ENCODE results near the gene CNOT4.
"Not testable (repeated sequence)": the region's sequence is repeated elsewhere in the genome, so short reads cannot be mapped to it uniquely, and the experiment has no call there.

The CNOT4 gene

DNA sequence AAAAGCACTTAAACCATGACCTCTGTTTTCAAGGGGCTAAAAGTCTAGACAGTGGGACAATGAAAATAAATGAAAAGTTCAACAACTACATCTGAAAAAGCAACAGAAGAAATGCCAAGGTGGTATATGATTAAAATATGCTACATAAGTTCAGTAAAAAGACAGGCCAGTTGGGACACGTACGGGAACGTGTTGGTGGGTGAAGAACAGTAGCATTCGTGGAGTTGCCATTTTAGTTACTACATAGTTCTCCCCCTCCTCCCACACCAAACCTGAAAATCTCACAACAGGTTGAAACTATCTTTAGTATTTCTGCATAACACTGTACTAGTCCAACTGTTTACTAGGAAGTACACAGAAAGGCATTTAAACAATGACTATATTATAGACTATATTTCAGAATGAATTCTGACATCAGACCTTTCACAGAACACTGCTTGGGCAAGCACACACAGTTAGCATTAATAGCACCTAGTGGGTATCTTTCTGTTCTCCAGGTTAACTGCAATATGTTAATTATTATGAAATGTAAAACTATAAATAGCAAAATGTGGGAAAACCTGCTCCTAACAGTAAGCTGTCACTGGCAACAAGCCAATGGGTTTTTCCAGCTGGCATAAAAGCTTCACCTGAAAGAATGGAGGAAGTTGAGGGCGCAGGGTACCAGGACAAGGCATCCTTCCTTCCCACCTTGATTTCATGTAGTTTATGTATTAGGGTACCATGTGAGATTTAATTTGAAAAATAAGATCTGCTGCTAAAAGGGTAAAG lies 141.3 kb downstream of the CNOT4 start:
- in situ Hi-C loops (cut with MboI; ENCODE audit: low sequenced_read_pairs), result no loop called here

GRCh38 chr7:135366843-135367508 lies 142.9 kb downstream of the CNOT4 start:
- in situ Hi-C loops (cut with MboI; ENCODE audit: low sequenced_read_pairs), result no loop called here

DNA sequence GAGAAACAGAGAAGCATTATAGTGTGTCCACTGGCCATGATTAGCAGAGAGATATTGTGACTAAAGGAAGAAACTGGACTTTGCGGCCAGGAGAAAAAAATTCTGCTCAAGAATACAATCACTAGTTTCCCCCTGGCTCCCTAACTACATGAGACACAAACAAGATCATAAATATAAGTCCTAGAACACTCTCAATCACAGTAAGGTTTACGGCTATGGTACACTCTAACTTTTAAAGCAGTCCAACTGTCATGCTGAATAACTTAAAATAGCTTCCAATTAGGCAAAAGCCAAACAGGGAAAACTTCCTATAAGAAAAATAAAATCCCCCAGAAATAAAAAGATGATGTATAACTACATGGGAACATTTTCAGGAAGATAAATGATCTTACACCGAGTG lies 144.2 kb downstream of the CNOT4 start:
- in situ Hi-C loops (cut with MboI; ENCODE audit: low sequenced_read_pairs), result no loop called here

DNA sequence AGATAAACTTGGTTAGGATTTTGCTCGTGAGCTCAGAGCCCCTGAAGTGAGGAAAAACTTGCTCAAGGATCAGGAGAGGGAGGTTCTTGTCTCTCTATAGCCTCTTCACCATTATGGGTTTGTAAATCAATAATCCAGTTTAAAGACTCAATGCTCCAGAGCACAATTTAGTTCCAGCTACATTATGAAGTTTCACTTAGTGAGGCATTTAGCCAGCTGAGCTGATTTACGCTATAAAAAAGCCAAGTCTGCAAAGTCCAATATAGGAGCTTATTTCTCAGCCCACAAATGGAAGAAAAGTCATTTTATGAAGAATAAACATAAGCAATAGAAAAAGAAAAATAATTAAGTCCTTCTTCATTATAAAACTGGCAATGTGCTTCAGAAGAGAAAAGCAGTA lies 145.7 kb downstream of the CNOT4 start:
- in situ Hi-C loops (cut with MboI; ENCODE audit: low sequenced_read_pairs), result no loop called here

GRCh38 chr7:135362871-135363270 lies 147.0 kb downstream of the CNOT4 start:
- in situ Hi-C loops (cut with MboI; ENCODE audit: low sequenced_read_pairs), result no loop called here

DNA sequence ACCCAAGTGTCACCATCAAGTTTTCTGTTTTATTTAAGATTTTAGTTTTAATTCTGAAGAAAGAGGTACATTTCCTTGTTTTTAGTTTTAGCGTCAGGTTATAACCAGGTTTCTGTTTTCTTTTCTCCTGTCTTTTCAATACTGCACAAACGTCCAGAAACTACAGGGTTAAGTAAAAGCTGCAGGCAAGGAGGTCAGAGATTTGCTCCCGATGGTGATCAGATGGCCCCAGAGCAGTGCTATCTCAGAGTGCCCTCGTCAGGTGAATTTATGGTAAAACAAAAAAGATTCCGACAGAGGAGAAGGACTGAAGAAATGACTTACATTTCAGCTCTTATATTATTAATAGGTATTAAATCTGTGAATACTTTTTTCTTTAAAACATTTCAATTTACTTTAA lies 148.1 kb downstream of the CNOT4 start:
- in situ Hi-C loops (cut with MboI; ENCODE audit: low sequenced_read_pairs), result no loop called here

DNA sequence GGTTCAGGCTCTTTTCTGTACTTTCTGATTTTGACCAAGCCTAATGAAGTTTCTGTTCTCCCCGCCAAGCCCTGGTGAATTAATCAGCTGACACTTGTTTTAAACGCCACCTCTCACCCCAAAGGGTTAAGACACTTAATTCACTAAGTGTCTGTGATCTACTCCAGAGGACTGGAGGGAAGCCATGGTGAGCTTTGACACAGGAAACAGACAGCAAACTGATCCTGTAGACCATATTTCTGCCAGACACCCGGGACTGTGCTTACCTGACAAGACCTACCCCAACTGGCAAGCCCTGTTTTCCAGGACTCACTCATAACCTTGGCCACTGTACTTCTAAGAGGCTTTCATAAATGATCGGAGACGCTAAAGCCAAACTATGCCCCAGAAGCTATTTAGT lies 150.3 kb downstream of the CNOT4 start:
- in situ Hi-C loops (cut with MboI; ENCODE audit: low sequenced_read_pairs), result no loop called here

GRCh38 chr7:135355377-135356048 lies 154.4 kb downstream of the CNOT4 start:
- in situ Hi-C loops (cut with MboI; ENCODE audit: low sequenced_read_pairs), result no loop called here

DNA sequence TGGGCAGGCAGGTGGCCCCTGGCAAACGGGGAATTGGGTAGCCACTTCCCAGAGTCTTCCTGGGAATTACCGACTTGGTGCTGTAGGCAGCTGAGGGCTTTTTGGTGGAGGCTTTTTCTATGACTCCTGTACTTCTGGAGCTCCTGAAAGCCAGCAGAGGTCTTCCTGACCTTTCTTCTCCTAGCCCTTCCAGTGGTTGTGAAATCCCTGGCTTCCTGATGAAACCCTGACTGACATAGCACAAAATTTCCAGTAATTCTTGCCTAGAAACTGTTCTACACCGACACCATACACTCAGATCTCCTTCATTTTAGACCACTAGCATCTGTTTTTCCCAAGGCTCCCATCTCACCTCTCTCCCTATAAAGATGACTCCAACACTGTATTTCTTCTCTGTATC lies 156.1 kb downstream of the CNOT4 start:
- in situ Hi-C loops (cut with MboI; ENCODE audit: low sequenced_read_pairs), result no loop called here

- in situ Hi-C loops (cut with MboI; ENCODE audit: low sequenced_read_pairs), result no loop called here
Observed at GRCh38 chr7:135352285-135352684, 157.6 kb downstream of the CNOT4 start.

DNA sequence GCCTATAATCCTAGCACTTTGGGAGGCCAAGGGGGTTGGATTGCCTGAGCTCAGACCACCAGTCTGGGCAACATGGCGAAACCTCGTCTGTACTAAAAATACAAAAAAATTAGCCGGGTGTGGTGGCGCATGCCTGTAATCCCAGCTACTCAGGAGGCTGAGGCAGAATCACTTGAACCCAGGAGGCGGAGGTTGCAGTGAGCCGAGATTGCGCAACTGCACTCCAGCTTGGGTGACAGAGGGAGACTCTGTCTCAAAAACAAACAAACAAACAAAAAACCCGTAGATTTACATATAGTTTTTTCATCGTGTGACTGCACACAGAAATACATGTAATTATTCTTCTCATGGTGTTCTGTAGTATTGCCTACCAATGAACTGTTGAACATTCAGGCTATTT lies 158.8 kb downstream of the CNOT4 start:
- in situ Hi-C loops (cut with MboI; ENCODE audit: low sequenced_read_pairs), result not testable (repeated sequence)

GRCh38 chr7:135349746-135350145 lies 160.2 kb downstream of the CNOT4 start:
- in situ Hi-C loops (cut with MboI; ENCODE audit: low sequenced_read_pairs), result no loop called here

DNA sequence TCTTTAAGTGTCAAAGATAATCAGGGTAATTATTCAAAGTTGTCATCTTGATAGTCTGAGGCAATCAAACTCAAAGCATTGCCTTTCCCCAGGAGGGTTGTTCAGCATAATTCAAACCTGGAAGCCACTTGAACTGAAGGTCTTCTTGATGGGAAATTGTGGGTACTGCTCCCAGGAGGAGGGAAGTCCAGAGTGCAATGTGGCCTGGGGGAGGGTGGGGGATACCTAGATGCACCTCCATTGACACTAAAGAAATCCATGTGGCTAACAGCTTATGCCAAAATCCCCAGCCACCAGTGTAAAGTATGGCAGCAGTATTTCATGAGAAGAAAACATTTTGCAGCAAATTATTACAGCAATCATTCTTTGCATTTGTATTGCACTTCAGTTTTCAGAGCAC lies 161.4 kb downstream of the CNOT4 start:
- in situ Hi-C loops (cut with MboI; ENCODE audit: low sequenced_read_pairs), result no loop called here

DNA sequence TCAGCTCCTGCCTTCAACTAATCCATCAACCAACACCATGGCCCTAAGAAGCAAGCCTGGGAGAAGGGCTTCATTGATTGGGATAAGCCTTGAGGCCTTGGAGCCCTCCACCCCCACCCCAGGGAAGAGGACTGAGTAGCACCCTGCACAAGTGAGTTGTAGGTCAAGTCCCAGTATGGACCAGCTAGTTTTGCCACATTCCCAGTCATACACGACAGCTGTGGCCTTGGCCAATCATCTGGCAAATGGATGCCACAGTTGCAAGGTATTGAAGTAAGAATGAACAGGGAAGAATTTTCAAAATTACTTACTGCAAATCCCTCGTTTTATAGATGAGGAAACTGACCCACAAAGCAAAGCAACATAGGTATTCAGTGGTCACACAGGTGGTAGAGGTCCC lies 166.5 kb downstream of the CNOT4 start:
- in situ Hi-C loops (cut with MboI; ENCODE audit: low sequenced_read_pairs), result no loop called here

GRCh38 chr7:135342887-135343286 lies 167.0 kb downstream of the CNOT4 start:
- in situ Hi-C loops (cut with MboI; ENCODE audit: low sequenced_read_pairs), result no loop called here

DNA sequence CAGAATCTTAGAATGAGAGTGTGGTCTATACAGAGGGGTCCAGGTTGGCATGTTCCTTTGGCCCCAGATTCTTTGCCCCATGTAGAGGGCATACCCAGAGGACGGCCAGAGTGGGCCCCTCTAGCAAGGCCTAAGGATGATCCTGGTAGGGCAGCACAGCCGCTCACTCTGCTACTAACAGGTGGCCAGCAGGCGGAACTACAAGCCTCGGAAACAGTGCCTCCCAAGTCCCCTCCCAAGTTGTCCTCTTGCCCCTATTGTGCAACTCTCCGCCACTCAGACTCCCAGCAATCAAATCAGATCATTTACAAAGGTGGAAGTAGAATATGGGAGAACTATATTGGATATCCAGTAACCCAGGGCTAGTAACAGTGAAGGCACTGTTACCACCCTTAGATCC lies 168.9 kb downstream of the CNOT4 start:
- in situ Hi-C loops (cut with MboI; ENCODE audit: low sequenced_read_pairs), result no loop called here

GRCh38 chr7:135337977-135338550 lies 171.8 kb downstream of the CNOT4 start:
- in situ Hi-C loops (cut with MboI; ENCODE audit: low sequenced_read_pairs), result no loop called here

- in situ Hi-C loops (cut with MboI; ENCODE audit: low sequenced_read_pairs), result no loop called here
Observed at GRCh38 chr7:135337506-135337905, 172.4 kb downstream of the CNOT4 start.

GRCh38 chr7:135335628-135336139 lies 174.2 kb downstream of the CNOT4 start:
- in situ Hi-C loops (cut with MboI; ENCODE audit: low sequenced_read_pairs), result no loop called here

GRCh38 chr7:135334830-135335543 lies 174.9 kb downstream of the CNOT4 start:
- in situ Hi-C loops (cut with MboI; ENCODE audit: low sequenced_read_pairs), result no loop called here

DNA sequence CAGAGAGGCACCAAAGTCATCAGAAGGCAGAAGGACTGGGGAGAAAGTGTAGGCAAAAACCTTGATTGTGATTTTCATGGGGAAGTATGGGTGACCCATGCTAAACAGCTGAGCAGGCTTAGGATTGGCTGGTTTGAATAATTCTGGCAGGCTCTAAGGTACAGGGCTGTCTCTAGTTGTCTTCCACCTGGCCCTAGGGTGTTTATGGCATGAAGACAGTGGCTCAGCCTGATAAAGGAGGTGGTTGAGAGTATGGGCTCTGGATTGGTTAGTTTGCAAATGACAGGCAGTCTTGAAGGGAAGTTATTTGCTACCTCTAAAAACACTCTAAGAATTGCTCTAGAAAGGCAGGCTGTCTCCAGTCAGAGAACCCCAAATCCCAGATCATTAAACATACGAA lies 176.0 kb downstream of the CNOT4 start:
- in situ Hi-C loops (cut with MboI; ENCODE audit: low sequenced_read_pairs), result no loop called here
